ENCODE results near the gene SLC22A7. TPM values are rescaled to one million over a fixed set of nuclear protein-coding genes. Genes with fewer than 3 reads are reported as not detected.
"Not testable (repeated sequence)": the region's sequence is repeated elsewhere in the genome, so short reads cannot be mapped to it uniquely, and the experiment has no call there.

Gene SLC22A7
- total RNA-seq, 1 donor from 2014 or later, result not detected

- Mint-ChIP-seq H3K4me1 (no peaks in the 10 kb centered on the region), H3K4me3 (no peak overlapping the region), H3K9me3 (no peaks in the 10 kb centered on the region), H3K27ac (no peak overlapping the region), H3K27me3 (ENCODE audit: low read depth) (peaks cover 13% of the 10 kb centered on the region), H3K36me3 (no peaks in the 10 kb centered on the region)
- TF ChIP-seq CTCF (IDR thresholded peaks at IDR 0.05; ENCODE audit: unreplicated experiment), result no peak
- DNase-seq (ENCODE audit: low spot score in 2 of 2, unreplicated experiment in 2 of 2), result no peak
Measured at GRCh38 chr6:43296780-43297497, 1.1 kb upstream of the SLC22A7 start.

- TF ChIP-seq CTCF (IDR thresholded peaks at IDR 0.05; ENCODE audit: unreplicated experiment), result no peak
- H3K36me3 Mint-ChIP-seq, result no peaks in the 10 kb centered on the region
Measured at GRCh38 chr6:43298565-43299337, 691 bp downstream of the SLC22A7 start.

GRCh38 chr6:43299338-43300293, 1.6 kb downstream of the SLC22A7 start:
- TF ChIP-seq CTCF (IDR thresholded peaks at IDR 0.05; ENCODE audit: unreplicated experiment), result no peak
- no peak for DNase-seq (ENCODE audit: low spot score in 2 of 2, unreplicated experiment in 2 of 2)
- H3K9me3 Mint-ChIP-seq, result no peaks in the 10 kb centered on the region
- no peak overlapping the region for H3K4me3 Mint-ChIP-seq
- H3K27me3 Mint-ChIP-seq (ENCODE audit: low read depth), result peaks cover 13% of the 10 kb centered on the region
- no peak overlapping the region for H3K27ac Mint-ChIP-seq
- no peaks in the 10 kb centered on the region for H3K36me3 Mint-ChIP-seq
- no peaks in the 10 kb centered on the region for H3K4me1 Mint-ChIP-seq

More at GRCh38 chr6:43298565-43299337, 691 bp downstream of the SLC22A7 start:
- H3K4me3 Mint-ChIP-seq, result no peak overlapping the region
- H3K9me3 Mint-ChIP-seq, result no peaks in the 10 kb centered on the region
- peaks cover 13% of the 10 kb centered on the region for H3K27me3 Mint-ChIP-seq (ENCODE audit: low read depth)
- no peak overlapping the region for H3K27ac Mint-ChIP-seq
- H3K4me1 Mint-ChIP-seq, result no peaks in the 10 kb centered on the region
- DNase-seq (ENCODE audit: low spot score in 2 of 2, unreplicated experiment in 2 of 2), result no peak

- Mint-ChIP-seq H3K27ac (no peak overlapping the region), H3K36me3 (no peaks in the 10 kb centered on the region), H3K4me1 (no peaks in the 10 kb centered on the region), H3K27me3 (ENCODE audit: low read depth) (peaks cover 13% of the 10 kb centered on the region), H3K4me3 (no peak overlapping the region), H3K9me3 (no peaks in the 10 kb centered on the region)
- no peak for TF ChIP-seq CTCF (IDR thresholded peaks at IDR 0.05; ENCODE audit: unreplicated experiment)
- no peak for DNase-seq (ENCODE audit: low spot score in 2 of 2, unreplicated experiment in 2 of 2)
Measured at GRCh38 chr6:43301081-43301870, 3.2 kb downstream of the SLC22A7 start.

- Mint-ChIP-seq H3K4me3 (no peak overlapping the region), H3K27ac (no peak overlapping the region), H3K9me3 (no peaks in the 10 kb centered on the region), H3K36me3 (no peaks in the 10 kb centered on the region), H3K27me3 (ENCODE audit: low read depth) (peaks cover 11% of the 10 kb centered on the region), H3K4me1 (no peaks in the 10 kb centered on the region)
- no peak for TF ChIP-seq CTCF (IDR thresholded peaks at IDR 0.05; ENCODE audit: unreplicated experiment)
- no peak for DNase-seq (ENCODE audit: low spot score in 2 of 2, unreplicated experiment in 2 of 2)
Measured at GRCh38 chr6:43302126-43302525, 4.1 kb downstream of the SLC22A7 start.

GRCh38 chr6:43303006-43303405, 4.9 kb downstream of the SLC22A7 start:
- peaks cover 17% of the 10 kb centered on the region for H3K27me3 Mint-ChIP-seq (ENCODE audit: low read depth)
- H3K4me1 Mint-ChIP-seq; H3K27ac Mint-ChIP-seq; H3K9me3 Mint-ChIP-seq; DNase-seq (ENCODE audit: low spot score in 2 of 2, unreplicated experiment in 2 of 2); H3K4me3 Mint-ChIP-seq; H3K36me3 Mint-ChIP-seq: not testable (repeated sequence)

Measured in mesothelial cell of epicardium (in vitro differentiated cells).